ENCODE data around the gene HOXD12. TPM values are rescaled to one million over a fixed set of nuclear protein-coding genes. Genes with fewer than 3 reads are reported as not detected.

Gene HOXD12
- total RNA-seq, 1 experiment from 2014 or later = 0.27 TPM

DNA sequence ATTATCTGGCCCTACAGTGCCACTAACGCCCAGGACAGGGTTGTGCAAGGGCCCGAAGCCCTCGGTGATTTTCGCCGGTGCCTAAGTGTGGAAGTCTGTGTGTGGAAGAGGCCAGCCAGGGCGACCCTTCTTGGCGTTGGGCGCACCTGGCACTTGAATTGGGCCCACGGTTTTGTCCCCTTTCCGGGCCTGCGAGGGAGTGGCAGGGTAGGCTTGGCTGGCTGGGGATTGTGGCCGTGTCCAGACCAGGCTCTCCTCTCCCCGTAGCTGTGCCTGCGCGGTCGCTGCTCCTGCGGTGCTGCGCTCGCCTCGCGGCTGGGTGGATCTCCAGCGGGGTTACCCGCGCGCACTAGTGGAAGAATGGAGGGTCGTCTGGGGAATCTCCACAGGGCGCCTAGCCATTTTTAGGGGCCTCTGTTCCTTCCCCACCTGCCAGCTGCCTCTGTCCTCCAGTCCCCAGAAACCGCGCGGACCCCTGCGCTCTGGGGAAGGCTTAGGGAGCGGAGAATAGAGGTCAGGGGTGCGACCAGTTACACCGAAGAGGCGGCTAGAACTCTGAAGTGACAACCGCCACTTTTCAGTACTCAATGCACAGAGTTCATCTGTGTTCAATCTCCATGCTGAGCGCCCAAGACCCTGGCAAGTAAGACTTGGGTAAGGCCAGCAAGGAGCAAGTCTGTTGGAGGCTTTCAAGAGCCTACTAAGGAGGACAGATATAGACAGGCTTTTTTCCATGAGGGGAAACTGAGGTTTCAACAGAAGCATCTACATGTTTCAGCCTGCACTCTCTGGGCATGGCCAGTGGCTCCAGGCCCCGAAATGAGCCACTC is 31.8 kb upstream of the HOXD12 start:
- Histone ChIP-seq H2AFZ (ENCODE audit: low read depth, low read length, poor library complexity, severe bottlenecking) (no peak overlapping the region), H3K79me2 (ENCODE audit: insufficient read depth, low read length) (no peaks in the 10 kb centered on the region), H4K20me1 (ENCODE audit: insufficient read depth) (no peaks in the 10 kb centered on the region), H3K9me3 (ENCODE audit: control insufficient read depth in 1 of 2, insufficient read depth in 1 of 2, low read depth in 1 of 2, low read length in 2 of 2) (no peaks in the 10 kb centered on the region), H3K27ac (ENCODE audit: low read depth, low read length) (no peak overlapping the region), H3K4me3 (replicated peaks in 1 of 2; ENCODE audit: low read depth in 1 of 2, low read length in 2 of 2) (no peak overlapping the region), H3K36me3 (ENCODE audit: control insufficient read depth in 1 of 2, insufficient read depth in 2 of 2, low read length in 2 of 2) (no peaks in the 10 kb centered on the region), H3K9ac (ENCODE audit: low read length) (no peak overlapping the region), H3K27me3 (ENCODE audit: insufficient read depth, low read length) (no peaks in the 10 kb centered on the region), H3K4me2 (ENCODE audit: low read length) (no peak overlapping the region), H3K4me1 (ENCODE audit: control insufficient read depth in 1 of 2, insufficient read depth in 2 of 2, low read length in 2 of 2) (no peaks in the 10 kb centered on the region), H3K9me2 (ENCODE audit: insufficient read depth) (no peaks in the 10 kb centered on the region)
- intact Hi-C loops (cut with micrococcal nuclease) = no loop called here
- ChIA-PET POLR2A (no interaction called here), CTCF (no interaction called here), RAD21 (ENCODE audit: low non-redundant PET in 1 of 2, low total read pairs in 2 of 2, uncharacterized antibody in 2 of 2, unreplicated experiment in 2 of 2) (no interaction called here)
- BruUV-seq (replicated peaks) = no TSS peak
- DNase-seq (ENCODE audit: low read depth, low spot score) (no peak), ATAC-seq (no peak)
- TF ChIP-seq CBX3 (IDR thresholded peaks at IDR 0.05; ENCODE audit: low read depth) (no peak), MAX (IDR thresholded peaks at IDR 0.05) (no peak), TCF7L2 (IDR thresholded peaks at IDR 0.05; ENCODE audit: borderline replicate concordance, extremely low read depth, insufficient read depth, insufficient read length) (no peak), ELF1 (IDR thresholded peaks at IDR 0.05; ENCODE audit: borderline replicate concordance, low read depth) (no peak), REST (IDR thresholded peaks at IDR 0.05; ENCODE audit: low read depth) (no peak), POLR2AphosphoS5 (IDR thresholded peaks at IDR 0.05; ENCODE audit: low read depth, low read length) (no peak), SIN3A (IDR thresholded peaks at IDR 0.05; ENCODE audit: low read depth) (no peak), EZH2 (IDR thresholded peaks at IDR 0.05) (no peak), SP1 (IDR thresholded peaks at IDR 0.05; ENCODE audit: low read depth) (no peak), SRF (IDR thresholded peaks at IDR 0.05; ENCODE audit: low read depth) (no peak), YY1 (IDR thresholded peaks at IDR 0.05; ENCODE audit: extremely low read depth, insufficient replicate concordance, low read depth, low read length) (no peak), ZFX (IDR thresholded peaks at IDR 0.05) (no peak), ZNF274 (IDR thresholded peaks at IDR 0.05; ENCODE audit: low read depth, low read length) (no peak), JUND (IDR thresholded peaks at IDR 0.05) (no peak), RAD21 (IDR thresholded peaks at IDR 0.05; ENCODE audit: low read depth) (no peak), EGR1 (IDR thresholded peaks at IDR 0.05; ENCODE audit: low read depth) (no peak)
- TF ChIP-seq, protein P1, sequence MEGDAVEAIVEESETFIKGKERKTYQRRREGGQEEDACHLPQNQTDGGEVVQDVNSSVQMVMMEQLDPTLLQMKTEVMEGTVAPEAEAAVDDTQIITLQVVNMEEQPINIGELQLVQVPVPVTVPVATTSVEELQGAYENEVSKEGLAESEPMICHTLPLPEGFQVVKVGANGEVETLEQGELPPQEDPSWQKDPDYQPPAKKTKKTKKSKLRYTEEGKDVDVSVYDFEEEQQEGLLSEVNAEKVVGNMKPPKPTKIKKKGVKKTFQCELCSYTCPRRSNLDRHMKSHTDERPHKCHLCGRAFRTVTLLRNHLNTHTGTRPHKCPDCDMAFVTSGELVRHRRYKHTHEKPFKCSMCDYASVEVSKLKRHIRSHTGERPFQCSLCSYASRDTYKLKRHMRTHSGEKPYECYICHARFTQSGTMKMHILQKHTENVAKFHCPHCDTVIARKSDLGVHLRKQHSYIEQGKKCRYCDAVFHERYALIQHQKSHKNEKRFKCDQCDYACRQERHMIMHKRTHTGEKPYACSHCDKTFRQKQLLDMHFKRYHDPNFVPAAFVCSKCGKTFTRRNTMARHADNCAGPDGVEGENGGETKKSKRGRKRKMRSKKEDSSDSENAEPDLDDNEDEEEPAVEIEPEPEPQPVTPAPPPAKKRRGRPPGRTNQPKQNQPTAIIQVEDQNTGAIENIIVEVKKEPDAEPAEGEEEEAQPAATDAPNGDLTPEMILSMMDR (IDR thresholded peaks at IDR 0.05 in 2 of 3, conservative IDR thresholded peaks at IDR 0.05 in 1 of 3; ENCODE audit: borderline replicate concordance in 1 of 3, insufficient read depth in 1 of 3, low read depth in 2 of 3, low read length in 2 of 3) = no peak
- TF ChIP-seq, protein P2, sequence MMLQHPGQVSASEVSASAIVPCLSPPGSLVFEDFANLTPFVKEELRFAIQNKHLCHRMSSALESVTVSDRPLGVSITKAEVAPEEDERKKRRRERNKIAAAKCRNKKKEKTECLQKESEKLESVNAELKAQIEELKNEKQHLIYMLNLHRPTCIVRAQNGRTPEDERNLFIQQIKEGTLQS (IDR thresholded peaks at IDR 0.05) = no peak
- TF ChIP-seq, protein P3, sequence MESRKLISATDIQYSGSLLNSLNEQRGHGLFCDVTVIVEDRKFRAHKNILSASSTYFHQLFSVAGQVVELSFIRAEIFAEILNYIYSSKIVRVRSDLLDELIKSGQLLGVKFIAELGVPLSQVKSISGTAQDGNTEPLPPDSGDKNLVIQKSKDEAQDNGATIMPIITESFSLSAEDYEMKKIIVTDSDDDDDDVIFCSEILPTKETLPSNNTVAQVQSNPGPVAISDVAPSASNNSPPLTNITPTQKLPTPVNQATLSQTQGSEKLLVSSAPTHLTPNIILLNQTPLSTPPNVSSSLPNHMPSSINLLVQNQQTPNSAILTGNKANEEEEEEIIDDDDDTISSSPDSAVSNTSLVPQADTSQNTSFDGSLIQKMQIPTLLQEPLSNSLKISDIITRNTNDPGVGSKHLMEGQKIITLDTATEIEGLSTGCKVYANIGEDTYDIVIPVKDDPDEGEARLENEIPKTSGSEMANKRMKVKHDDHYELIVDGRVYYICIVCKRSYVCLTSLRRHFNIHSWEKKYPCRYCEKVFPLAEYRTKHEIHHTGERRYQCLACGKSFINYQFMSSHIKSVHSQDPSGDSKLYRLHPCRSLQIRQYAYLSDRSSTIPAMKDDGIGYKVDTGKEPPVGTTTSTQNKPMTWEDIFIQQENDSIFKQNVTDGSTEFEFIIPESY (IDR thresholded peaks at IDR 0.05; ENCODE audit: extremely low read depth, insufficient replicate concordance, low read length) = no peak

All from HCT116 (cell line).